HepG2 (cell line): ENCODE results near the gene GGA1. TPM values are rescaled to one million over a fixed set of nuclear protein-coding genes. Genes with fewer than 3 reads are reported as not detected.

Experiments used
- ATAC-seq: fragments of 200-7000 bp; cut with Tn5 transposase; 3 replicates; pipeline ENCODE4 v1.9.1; 2020; ENCODE audit warnings: mild to moderate bottlenecking, moderate library complexity
- BruUV-seq: library from RNA; stranded (reverse); fragments of 400-500 nt; replicated peaks from 2 replicates; lab custom pipeline; 2021; lab: Mats Ljungman, UMichigan
- CTCF ChIA-PET: fragments of 300-600 bp; formaldehyde crosslinking; extraction: SDS; loops from one replicate; lab custom pipeline; 2021; ENCODE audit warnings: low total read pairs, inconsistent platforms, low intra/inter-chr PET ratio; lab: Yijun Ruan, JAX
- POLR2A ChIA-PET: fragments of 350-600 bp; sonication (Branson Sonifier 250); formaldehyde crosslinking; loops from one replicate; lab custom pipeline; 2020; ENCODE audit warnings: antibody characterized with exemption, inconsistent platforms; lab: Yijun Ruan, JAX
- DNase-seq: peaks from one replicate; pipeline ENCODE4 v3.0.0-alpha.2; 2015; ENCODE audit warnings: low spot score
- FAIRE-seq: peaks from 3 replicates; lab custom pipeline; 2011; peaks lifted over from hg19 to GRCh38; lab: Jason Lieb, UNC
- H2AFZ ChIP-seq: one replicate; pipeline ENCODE4 v1.6.1; 2011; ENCODE audit warnings: low read length, inconsistent platforms
- H3K27ac ChIP-seq: fragments of 300-600 bp; 3 replicates; pipeline ENCODE4 v1.8.0; 2011; ENCODE audit warnings: mixed run types, mild to moderate bottlenecking, mixed read lengths, low read length, inconsistent platforms; ENCODE audit not compliant: insufficient read depth; ENCODE audit errors: extremely low read length
- H3K27me3 ChIP-seq, 2 experiments: fragments of 200-600 bp in 1 of 2; 2 replicates in 1 of 2; 3 replicates in 1 of 2; pipeline versions ENCODE4 v1.6.0 to v1.8.0; 2011; ENCODE audit warnings: low read length in 2 of 2, mild to moderate bottlenecking in 2 of 2, moderate library complexity in 2 of 2, inconsistent platforms in 1 of 2; ENCODE audit not compliant: insufficient read depth in 2 of 2, control insufficient read depth in 1 of 2
- H3K36me3 ChIP-seq, 2 experiments: fragments of 200-600 bp in 1 of 2; replicated peaks in 1 of 2; 2 replicates in 1 of 2; 3 replicates in 1 of 2; pipeline versions ENCODE4 v1.5.1 to v1.8.0; 2011; ENCODE audit warnings: low read length in 2 of 2, inconsistent platforms in 1 of 2; ENCODE audit not compliant: insufficient read depth in 2 of 2, control insufficient read depth in 1 of 2
- H3K4me1 ChIP-seq: 2 replicates; pipeline ENCODE4 v1.5.1; 2012; ENCODE audit warnings: low read length, inconsistent platforms; ENCODE audit not compliant: insufficient read depth
- H3K4me2 ChIP-seq: 2 replicates; pipeline ENCODE4 v1.6.0; 2011; ENCODE audit warnings: low read depth, low read length, inconsistent platforms
- H3K4me3 ChIP-seq, 3 experiments: fragments of 200-600 bp in 1 of 3; sonication (generic), shearing (Covaris generic) in 1 of 3; replicated peaks in 1 of 3; 2 replicates each; pipeline ENCODE4 v1.5.1; 2011 to 2016; ENCODE audit warnings: low read length in 3 of 3, inconsistent platforms in 2 of 3, low read depth in 2 of 3, mild to moderate bottlenecking in 2 of 3, control low read depth in 1 of 3, mixed read lengths in 1 of 3; ENCODE audit not compliant: insufficient read depth in 1 of 3
- H3K79me2 ChIP-seq: one replicate; pipeline ENCODE4 v1.6.1; 2011; ENCODE audit warnings: low read length, inconsistent platforms; ENCODE audit not compliant: insufficient read depth
- H3K9ac ChIP-seq: 2 replicates; pipeline ENCODE4 v1.6.0; 2011; ENCODE audit warnings: mild to moderate bottlenecking, low read depth, low read length, inconsistent platforms; ENCODE audit not compliant: insufficient read depth
- H3K9me3 ChIP-seq: 2 replicates; pipeline ENCODE4 v1.5.1; 2012; ENCODE audit warnings: mild to moderate bottlenecking, low read length
- H4K20me1 ChIP-seq: 2 replicates; pipeline ENCODE4 v1.6.0; 2011; ENCODE audit warnings: inconsistent platforms, mild to moderate bottlenecking, low read length, moderate library complexity; ENCODE audit not compliant: insufficient read depth
- ARNTL ChIP-seq: sonication (generic); formaldehyde crosslinking; IDR thresholded peaks from 2 replicates; pipeline ENCODE4 v1.4.0; 2020; ENCODE audit warnings: mild to moderate bottlenecking, missing genetic modification reagents
- DR1 ChIP-seq: sonication (generic); formaldehyde crosslinking; IDR thresholded peaks from 2 replicates; pipeline ENCODE4 v1.8.0; 2021; ENCODE audit warnings: mild to moderate bottlenecking, missing genetic modification reagents, inconsistent platforms
- MEIS1 ChIP-seq: sonication (generic); formaldehyde crosslinking; IDR thresholded peaks from 2 replicates; pipeline ENCODE4 v1.9.0; 2021; ENCODE audit warnings: mild to moderate bottlenecking, missing genetic modification reagents, moderate library complexity, borderline replicate concordance
- MYC ChIP-seq: sonication (generic); formaldehyde crosslinking; IDR thresholded peaks from 2 replicates; pipeline ENCODE4 v1.9.0; 2021; ENCODE audit warnings: missing genetic modification reagents, borderline replicate concordance
- SNAPC4 ChIP-seq: sonication (generic); formaldehyde crosslinking; IDR thresholded peaks from 2 replicates; pipeline ENCODE4 v1.4.0; 2020; ENCODE audit warnings: mild to moderate bottlenecking, missing genetic modification reagents
- TAF15 ChIP-seq: fragments of 200-400 bp; formaldehyde crosslinking; IDR thresholded peaks from one replicate; pipeline ENCODE4 v1.6.1; 2018; ENCODE audit warnings: mild to moderate bottlenecking, low read depth, low read length; ENCODE audit not compliant: poor library complexity, severe bottlenecking
- THRA ChIP-seq: sonication (generic); formaldehyde crosslinking; IDR thresholded peaks from 2 replicates; pipeline ENCODE4 v1.4.0; 2020; ENCODE audit warnings: missing genetic modification reagents, borderline replicate concordance
- TSC22D2 ChIP-seq: sonication (generic); formaldehyde crosslinking; IDR thresholded peaks from 2 replicates; pipeline ENCODE4 v1.5.1; 2020; ENCODE audit warnings: missing genetic modification reagents, mild to moderate bottlenecking, borderline replicate concordance
- ZKSCAN1 ChIP-seq: fragments of 150-350 bp; IDR thresholded peaks from 2 replicates; pipeline ENCODE4 v1.6.1; 2014; ENCODE audit warnings: low read length
- WGBS: methylation state at CpG from one replicate; pipeline ENCODE4 v1.1.6; 2017; ENCODE audit warnings: low lambda C conversion rate; 5-methylcytosine and 5-hydroxymethylcytosine counted together
- in situ Hi-C: cut with HindIII; loops from 2 replicates; pipeline ENCODE4 v1.10.0; 2017; ENCODE audit warnings: low pct_unique_long_range_greater_than_20kb; ENCODE audit not compliant: extremely low pct_ligation_motif_present
- intact Hi-C: fragments of 100-400 bp; cut with micrococcal nuclease; formaldehyde crosslinking; loops from one replicate; pipeline ENCODE4 v1.10.0; 2022; ENCODE audit not compliant: unreplicated experiment
- polyA plus RNA-seq, 8 experiments: library from polyadenylated mRNA; depleted of rRNA in 3 of 8; stranded (reverse) in 7 of 8; unstranded in 1 of 8; fragments of >200 nt; fragmentation: Illumina TruSeq in 4 of 8; extraction: Trizol in 4 of 8; gene quantifications; 2 replicates each; pipeline versions ENCODE4 v1.2.1 to v1.2.3, GENCODE V29; 2011 to 2016; ENCODE audit warnings: low read depth in 4 of 8, missing spikeins in 1 of 8, mixed read lengths in 1 of 8; ENCODE audit not compliant: insufficient read depth in 1 of 8
- total RNA-seq, 5 experiments: library from RNA; depleted of rRNA; stranded (reverse); fragments of >200 nt; fragmentation: Illumina TruSeq; extraction: Trizol; gene quantifications; 2 replicates each; pipeline ENCODE4 v1.2.3, GENCODE V29; 2016; ENCODE audit warnings: low read depth in 1 of 5

GGA1 gene
- total and polyA plus RNA-seq, 2 of the 13 experiments (the other 11 are each of a cell fraction or from before 2014, with no cell fraction given), result 29.1 to 87.2 TPM

DNA sequence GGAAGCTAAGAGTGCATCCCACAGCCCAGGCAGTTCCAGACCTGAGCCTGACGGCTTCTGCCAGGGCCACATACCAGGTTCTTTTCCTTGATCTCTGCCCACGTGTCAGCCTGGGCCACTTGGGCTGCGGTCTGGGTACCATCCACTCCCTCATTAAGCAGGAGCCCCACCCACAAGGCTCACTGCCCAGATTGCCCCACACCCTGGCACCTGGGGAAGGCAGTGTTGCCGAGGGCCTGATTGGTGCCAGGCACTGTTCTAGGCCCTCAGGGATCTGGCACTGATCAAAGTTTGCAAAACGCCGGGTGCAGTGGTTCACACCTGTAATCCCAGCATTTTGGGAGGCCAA, 15.4 kb downstream of the GGA1 start:
- WGBS, result 100% methylated on average over 6 of the region's 6 CpGs
- Histone ChIP-seq H3K27me3 (no peaks in the 10 kb centered on the region), H3K79me2 (no peaks in the 10 kb centered on the region), H3K4me3 (0 out of 6 replicates have a peak overlapping the region, but pooled peaks of 1 of the 3 experiments have one; percentile 3), H3K9me3 (no peaks in the 10 kb centered on the region), H3K27ac (no peak overlapping the region), H3K4me1 (peaks cover 10% of the 10 kb centered on the region), H2AFZ (no peak overlapping the region), H3K36me3 (peaks cover 7 to 20% of the 10 kb centered on the region in 2 experiments; a peak in 4 of 5 replicates), H4K20me1 (no peaks in the 10 kb centered on the region), H3K4me2 (peak overlapping the region; percentile 8; the same call in 1 of the 2 replicates), H3K9ac (0 out of 2 replicates have a peak overlapping the region, but pooled peaks have one; percentile 7)
- DNase-seq (no peak), ATAC-seq (no peak), FAIRE-seq (no peak)
- TF ChIP-seq ZKSCAN1 (no peak), TSC22D2 (no peak), THRA (no peak), MEIS1 (CRISPR knock-in tag) (no peak), TAF15 (no peak), SNAPC4 (no peak), ARNTL (CRISPR knock-in tag) (no peak), DR1 (CRISPR knock-in tag) (no peak), MYC (no peak)
- ChIA-PET POLR2A (no interaction called here), CTCF (interaction anchor here (0.9 to 1.6 kb wide), 3 partner anchors 10 to 111 kb away, joined by 3 to 11 read pairs (median 4); no protein-coding TSS in a partner anchor)
- intact Hi-C loops (loop anchor here (5.0 kb wide), 1 partner anchor 58 kb away; no protein-coding TSS in a partner anchor), in situ Hi-C loops (no loop called here)
- no TSS peak for BruUV-seq
